Activated CD4-positive, alpha-beta T cell treated with anti-CD3 and anti-CD28 coated beads, Interleukin-2, amount 50 U/mL, for 1 hour (primary cell): ENCODE measurements around the gene SLC22A2.

Experiments
- DNase-seq: peaks from one replicate; pipeline ENCODE4 v3.0.0-alpha.2; 2020

The SLC22A2 gene

GRCh38 chr6:160273196-160273595 lies 14.6 kb upstream of the SLC22A2 start:
- no peak for DNase-seq

DNA sequence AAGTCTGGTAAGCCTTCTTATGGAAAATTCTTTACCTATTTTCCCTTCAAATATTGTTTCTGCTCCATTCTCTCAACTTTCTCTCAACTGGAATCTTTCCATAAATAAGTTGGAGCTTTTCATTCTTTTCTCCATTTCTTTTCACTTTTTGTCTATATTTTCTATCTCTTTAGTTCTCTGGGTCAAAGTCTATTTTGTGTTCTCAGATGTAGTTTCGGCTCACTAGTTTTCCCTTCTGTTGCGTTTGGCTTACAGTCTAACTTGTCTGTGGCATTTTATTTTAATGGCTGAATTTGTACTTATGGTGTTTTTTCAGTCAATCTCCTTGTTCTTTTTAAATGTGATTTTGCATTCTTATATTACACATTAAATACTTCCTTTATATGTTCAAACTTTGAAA lies 14.1 kb upstream of the SLC22A2 start:
- no peak for DNase-seq

GRCh38 chr6:160270347-160270746 lies 11.7 kb upstream of the SLC22A2 start:
- no peak for DNase-seq

- DNase-seq: no peak
These were observed 11.2 kb upstream of the SLC22A2 start for GRCh38 chr6:160269771-160270170.

DNA sequence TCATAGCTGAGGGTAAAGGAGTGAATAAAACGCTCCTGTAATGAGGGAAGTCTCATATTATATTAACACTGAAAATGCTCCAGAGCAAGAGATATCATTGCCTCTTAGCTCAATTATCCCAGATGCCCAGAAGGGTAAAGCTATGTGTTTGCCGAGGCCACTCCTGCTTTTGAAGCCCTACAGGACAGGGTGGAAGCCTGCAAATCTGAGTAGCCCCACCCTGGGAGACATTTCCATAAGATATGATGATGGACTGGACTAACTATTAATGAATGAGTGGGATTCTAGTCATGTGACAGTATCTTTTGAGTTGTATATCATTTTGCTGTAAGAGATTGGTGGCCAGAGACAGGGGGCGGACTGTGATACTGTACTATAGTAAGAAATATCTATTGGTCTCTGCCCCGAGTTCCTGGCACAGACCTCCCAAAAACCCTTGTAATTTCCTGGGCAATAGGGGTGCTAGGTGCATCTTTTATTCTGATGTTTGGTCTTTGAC lies 10.5 kb upstream of the SLC22A2 start:
- no peak for DNase-seq

GRCh38 chr6:160267102-160267501 lies 8.5 kb upstream of the SLC22A2 start:
- DNase-seq: no peak

DNA sequence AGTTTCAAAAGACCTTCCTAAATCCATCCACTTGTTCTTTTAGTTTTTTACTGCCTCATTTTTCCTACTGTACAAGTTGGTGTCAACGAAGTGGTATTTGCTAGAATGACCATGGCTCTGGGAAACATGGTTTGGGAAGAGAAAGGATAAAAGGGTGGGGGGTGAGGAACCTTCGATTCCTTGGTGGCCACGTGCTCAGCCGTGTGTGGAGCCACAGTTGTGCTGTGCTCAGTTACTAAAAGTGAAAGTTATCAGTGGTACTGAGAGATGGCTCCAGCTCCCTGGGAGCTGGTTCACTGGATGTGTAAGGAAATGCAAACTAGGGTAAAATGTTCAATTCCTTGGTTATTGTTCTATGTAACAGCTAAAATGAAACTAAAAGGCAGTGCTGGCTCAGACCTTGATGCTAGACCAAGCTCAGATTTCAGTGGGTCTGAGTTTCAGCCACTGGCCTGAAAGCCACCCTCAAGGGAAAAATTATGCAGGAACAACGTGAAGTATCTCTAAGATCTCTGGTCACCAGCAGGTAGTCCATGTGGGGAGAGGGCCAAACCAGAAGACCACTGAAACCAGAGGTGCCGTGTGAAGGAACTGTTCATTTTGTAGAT lies 7.4 kb upstream of the SLC22A2 start:
- DNase-seq: no peak

DNA sequence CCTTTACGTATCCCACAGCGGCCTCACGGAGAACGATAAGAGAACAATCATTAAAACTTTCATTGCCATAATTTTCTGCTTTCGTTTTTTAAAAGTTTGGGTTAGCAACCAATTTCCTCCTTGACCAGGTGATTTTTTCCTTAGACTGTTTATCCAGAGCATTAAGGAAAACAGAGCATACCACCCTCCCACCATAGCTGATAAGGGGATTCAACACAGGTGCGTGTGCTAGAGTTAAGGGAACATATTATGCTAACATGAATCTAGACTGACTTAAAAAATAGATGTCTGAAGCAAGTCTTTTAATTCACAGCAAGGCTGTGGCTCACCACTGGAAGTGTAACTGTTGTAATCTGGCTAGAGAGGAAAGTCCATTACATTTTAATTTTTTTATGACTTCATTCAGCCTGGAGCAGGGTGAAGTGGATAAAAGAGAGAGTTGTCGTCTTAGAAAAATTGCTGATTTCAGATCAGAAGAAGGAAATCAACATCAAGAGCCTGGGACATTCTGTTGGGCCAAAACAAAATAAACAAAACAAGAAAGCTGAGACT lies 5.5 kb upstream of the SLC22A2 start:
- no peak for DNase-seq

DNA sequence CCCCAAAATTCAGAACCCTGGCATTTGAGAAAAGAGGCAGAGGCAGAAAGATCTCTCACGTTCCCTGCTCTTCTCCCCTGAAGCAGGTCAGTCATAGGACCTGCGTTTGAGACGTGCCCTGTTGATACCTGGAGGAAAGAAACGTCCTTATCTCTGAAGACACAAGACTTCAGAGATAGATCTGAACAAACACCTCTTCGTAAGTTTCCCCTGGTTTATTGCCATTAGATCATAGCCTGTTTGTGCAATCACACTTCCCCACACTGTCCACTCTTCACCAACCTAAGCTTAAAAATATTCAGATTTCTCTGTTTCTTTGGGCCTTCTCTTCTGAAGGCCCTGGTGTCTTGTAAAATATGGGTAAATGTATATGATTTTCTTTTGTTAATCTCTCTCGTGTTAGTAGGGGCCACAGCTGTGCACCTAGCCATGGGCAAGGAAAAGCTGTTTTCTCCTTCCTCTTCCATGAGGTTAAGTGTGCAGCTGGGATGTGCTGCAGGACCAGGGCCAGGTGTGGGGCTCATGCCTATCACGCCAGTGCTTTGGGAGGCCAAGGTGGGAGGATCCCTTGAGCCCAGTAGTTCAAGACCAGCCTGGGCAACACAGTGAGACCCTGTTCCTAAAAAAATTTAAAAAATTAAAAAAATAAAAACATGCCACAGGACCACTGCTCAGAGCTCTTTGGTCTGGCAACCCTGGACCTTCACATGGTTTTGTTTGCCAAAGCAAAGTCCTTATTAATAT lies 4.7 kb upstream of the SLC22A2 start:
- DNase-seq: no peak

DNA sequence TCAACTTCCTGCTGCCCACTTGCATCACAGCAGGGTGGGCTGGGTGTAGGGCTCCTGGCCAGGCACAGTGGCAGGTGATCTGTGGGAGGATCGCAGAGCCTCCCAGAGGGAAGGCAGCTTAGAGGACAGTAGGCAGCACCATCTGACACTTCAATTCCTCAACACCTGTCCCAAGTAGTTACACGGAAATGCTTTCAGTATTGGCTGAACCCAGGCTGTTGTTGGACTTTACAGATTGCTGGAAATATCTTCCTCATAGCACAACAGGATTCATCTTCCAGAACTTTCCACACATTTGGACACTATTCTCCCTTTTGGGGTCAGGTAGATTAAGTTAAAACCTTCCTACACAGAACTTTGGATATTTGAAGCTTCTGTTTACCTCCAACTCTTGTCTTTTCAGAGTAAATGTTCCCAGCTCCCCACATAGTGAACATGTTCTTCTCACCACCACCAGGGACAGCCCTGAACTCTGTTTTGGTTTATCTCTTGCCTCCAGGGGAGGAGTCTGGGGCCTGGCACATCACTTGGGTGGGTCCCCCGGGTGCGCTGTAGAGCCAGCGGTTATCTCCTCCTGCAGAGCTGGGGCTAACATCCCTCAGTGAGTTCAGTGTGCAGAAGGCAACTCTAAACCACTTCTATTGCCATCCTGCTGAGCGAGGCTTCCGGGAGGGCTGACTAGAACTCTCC lies 3.5 kb upstream of the SLC22A2 start:
- DNase-seq: no peak

- DNase-seq: no peak
These were observed 2.3 kb upstream of the SLC22A2 start for GRCh38 chr6:160260803-160261450.

- no peak for DNase-seq
These were observed 1.7 kb upstream of the SLC22A2 start for GRCh38 chr6:160260367-160260766.

- DNase-seq: no peak
These were observed 977 bp upstream of the SLC22A2 start for GRCh38 chr6:160259598-160259997.

DNA sequence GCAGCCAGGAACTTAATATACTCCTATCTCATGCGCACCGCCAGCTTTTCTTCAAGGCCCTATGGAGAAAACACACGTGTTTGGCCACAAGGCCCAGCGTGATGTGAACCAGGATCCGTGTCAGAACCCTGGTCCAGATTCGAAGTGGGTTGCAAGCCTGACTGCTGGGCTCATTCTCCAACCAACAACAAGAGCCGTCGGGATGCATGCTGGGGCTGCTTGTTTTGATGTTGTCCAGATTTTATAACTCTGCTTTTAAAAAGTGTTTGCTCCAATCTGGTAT lies 463 bp upstream of the SLC22A2 start:
- DNase-seq: no peak

DNA sequence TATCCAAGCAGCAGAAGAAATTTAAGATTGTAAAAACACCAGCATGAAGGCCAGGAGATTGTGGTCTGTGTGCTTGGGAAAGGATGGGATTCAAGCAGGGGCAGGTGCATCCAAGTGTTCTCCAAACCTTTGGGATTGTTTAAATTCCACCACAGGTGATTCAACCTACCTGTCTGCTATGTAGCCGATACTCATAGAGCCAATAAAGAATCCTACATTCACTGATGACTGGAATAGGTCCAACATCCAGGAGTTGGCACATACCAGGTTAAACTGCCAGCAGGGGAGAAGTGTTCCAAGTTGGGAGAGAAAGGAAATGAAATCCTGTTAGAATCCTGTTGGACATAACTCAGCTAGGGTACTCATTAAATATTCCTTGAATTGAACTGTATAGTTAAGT lies 2.2 kb downstream of the SLC22A2 start:
- no peak for DNase-seq

DNA sequence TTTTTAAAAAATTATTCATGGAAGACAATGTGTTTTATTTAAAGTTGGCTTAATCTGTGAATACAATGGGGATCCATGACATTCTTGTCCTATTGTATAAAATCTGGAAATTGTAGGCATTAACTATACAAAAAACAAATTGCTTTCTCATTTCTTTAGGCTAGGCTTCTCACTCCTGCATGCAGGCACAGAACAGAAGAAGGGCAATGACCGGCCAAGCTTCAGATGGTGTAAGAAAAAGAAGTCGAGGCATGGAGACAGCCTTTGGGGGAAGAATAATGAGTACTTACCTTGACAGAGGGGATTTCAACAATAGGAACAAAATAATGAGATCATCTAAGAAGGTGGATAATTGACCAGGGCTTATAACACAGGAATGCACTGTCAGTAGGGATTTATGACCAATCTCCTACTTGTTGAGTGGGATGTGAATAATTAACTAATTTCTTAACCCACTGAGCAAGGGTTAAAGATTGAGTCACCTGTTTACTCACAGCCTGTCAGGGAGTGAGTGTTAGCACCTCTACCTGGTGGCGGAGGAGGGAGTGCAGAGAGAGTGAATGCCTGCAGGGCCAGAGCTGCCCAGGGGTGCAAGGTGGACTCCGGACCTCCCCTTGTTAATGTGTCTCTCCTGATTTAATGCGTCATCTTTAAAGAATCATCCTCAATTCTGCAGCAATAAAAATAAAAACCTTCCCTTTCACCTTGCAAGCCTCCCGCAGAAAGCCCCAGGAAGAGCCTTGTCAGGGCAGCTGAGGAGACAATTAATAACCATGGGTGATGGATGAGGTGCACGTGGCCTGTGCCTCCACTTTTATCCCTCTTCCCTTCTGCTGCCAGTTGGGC lies 3.9 kb downstream of the SLC22A2 start:
- no peak for DNase-seq

DNA sequence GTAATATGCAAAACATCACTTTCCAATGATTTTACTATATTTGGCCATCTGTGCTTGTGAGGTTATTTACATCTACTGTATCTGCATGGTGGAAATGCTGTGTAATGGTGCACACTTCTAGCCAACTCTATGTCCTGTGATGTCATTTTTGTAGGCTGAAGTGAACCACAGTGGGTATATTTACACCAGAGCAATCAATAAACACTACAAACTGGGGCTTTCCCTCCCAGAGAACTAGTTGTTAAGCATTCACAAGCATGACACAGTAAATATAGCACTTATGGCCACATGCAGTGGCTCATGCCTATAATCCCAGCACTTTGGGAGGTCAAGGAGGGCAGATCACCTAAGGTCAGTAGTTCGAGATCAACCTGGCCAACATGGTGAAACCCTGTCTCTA lies 4.9 kb downstream of the SLC22A2 start:
- DNase-seq: no peak

DNA sequence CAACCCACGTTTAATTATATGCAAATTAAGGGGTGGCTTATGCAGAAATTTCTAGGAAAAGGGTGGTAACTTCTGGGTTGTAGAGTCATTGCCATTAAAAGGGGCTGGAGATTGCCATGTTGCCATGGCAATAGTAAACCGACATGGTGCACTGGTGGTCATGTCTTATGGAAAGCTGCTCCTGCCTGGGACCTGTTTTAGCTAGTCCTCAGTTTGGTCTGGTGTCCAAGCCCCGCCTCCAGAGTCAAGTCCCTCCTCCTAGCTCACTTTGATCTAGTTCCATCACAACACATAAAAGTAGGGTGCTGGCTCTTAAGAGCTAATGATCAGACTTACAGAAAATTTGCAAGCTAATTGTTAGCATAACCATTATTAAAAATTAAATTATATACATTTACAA lies 5.3 kb downstream of the SLC22A2 start:
- no peak for DNase-seq

GRCh38 chr6:160252073-160252813 lies 6.4 kb downstream of the SLC22A2 start:
- no peak for DNase-seq

DNA sequence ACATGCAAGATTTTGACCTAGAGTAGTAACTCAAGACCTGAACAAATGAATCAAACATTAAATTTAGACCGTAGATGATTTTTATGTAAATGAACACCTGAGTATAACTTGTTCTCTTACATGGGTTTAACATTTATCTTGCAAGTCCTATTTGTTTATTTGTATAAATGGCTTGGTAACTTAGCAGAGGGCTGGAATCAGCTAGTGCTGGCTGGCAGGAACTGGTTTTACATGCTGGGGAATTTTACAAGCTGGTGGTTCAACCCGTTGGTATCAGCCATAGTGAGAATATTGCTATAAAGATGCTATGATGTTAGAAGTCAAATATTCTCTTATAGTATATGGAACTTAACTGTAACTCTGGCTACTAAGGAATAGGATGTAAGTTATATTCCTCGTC lies 8.9 kb downstream of the SLC22A2 start:
- no peak for DNase-seq

DNA sequence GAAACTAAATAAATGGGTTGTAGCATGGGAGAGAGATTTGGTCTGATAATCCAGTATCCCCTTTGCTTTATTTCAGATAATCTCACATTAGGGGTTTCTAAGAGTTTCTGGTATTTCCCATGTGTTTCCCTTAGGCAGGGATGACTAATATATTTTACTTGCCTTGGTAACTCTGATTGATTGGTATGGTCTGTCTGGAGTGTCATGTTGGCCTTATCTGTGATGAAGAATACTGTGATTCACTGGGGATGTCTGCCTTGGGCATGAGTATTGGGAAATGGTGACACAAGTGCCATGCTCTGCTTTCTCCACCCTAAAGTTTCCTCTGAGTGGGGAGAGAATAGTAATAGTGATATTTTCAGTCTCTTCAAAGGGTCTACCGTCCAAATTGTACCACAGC lies 10.1 kb downstream of the SLC22A2 start:
- no peak for DNase-seq

DNA sequence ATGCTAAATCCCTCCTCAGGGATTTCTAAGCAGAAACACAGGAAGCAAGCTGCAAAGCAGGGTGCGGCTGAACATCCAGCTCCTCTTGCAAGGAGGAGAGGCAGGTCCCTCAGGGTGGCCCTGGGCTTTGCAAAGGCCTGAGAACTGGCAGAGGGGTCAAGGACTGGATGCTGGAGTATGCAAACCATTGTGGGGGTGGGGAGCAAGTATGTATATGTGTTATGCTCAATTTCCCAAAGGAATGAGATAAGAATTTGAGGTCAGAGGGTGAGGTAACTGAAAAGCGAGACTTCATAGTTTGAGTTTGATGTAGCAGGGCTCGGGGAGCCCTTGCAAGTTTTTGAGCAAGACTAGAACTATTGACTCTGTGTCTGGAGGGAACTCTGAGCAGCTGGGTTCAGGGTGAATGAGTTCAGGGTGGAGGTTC lies 11.2 kb downstream of the SLC22A2 start:
- no peak for DNase-seq
